Mesenchymal stem cell (in vitro differentiated cells and primary cell): ENCODE data around the gene COL25A1.

Source experiments
- DNase-seq: peaks from one replicate; pipeline ENCODE4 v3.0.0-alpha.2; 2013
- H2AFZ ChIP-seq: one replicate; pipeline ENCODE4 v1.6.1; 2013; ENCODE audit warnings: low read depth, mild to moderate bottlenecking, control low read depth, inconsistent platforms, low read length, moderate library complexity
- H2AK5ac ChIP-seq: 2 replicates; pipeline ENCODE4 v1.6.1; 2013; ENCODE audit warnings: low read length, moderate library complexity, mild to moderate bottlenecking, inconsistent platforms; ENCODE audit not compliant: severe bottlenecking
- H2BK120ac ChIP-seq: one replicate; pipeline ENCODE4 v1.6.1; 2013; ENCODE audit warnings: low read depth, mild to moderate bottlenecking, inconsistent platforms, low read length, moderate library complexity
- H2BK12ac ChIP-seq, 2 experiments: one replicate each; pipeline ENCODE4 v1.6.1; 2013; ENCODE audit warnings: inconsistent platforms in 2 of 2, low read length in 2 of 2, mild to moderate bottlenecking in 2 of 2, moderate library complexity in 2 of 2, control low read depth in 1 of 2
- H2BK15ac ChIP-seq: one replicate; pipeline ENCODE4 v1.6.1; 2013; ENCODE audit warnings: mild to moderate bottlenecking, low read depth, inconsistent platforms; ENCODE audit not compliant: poor library complexity, severe bottlenecking
- H2BK5ac ChIP-seq: 2 replicates; pipeline ENCODE4 v1.6.1; 2013; ENCODE audit warnings: low read depth, mild to moderate bottlenecking, low read length, control low read depth, inconsistent platforms; ENCODE audit not compliant: poor library complexity, severe bottlenecking
- H3K14ac ChIP-seq, 2 experiments: one replicate each; pipeline ENCODE4 v1.6.1; 2013; ENCODE audit warnings: inconsistent platforms in 2 of 2, low read length in 2 of 2, control low read depth in 1 of 2, mild to moderate bottlenecking in 1 of 2, moderate library complexity in 1 of 2
- H3K18ac ChIP-seq, 2 experiments: one replicate each; pipeline ENCODE4 v1.6.1; 2013; ENCODE audit warnings: inconsistent platforms in 2 of 2, low read length in 2 of 2, control low read depth in 1 of 2, low read depth in 1 of 2, mild to moderate bottlenecking in 1 of 2
- H3K23ac ChIP-seq, 2 experiments: one replicate each; pipeline ENCODE4 v1.6.1; 2013; ENCODE audit warnings: inconsistent platforms in 2 of 2, low read length in 2 of 2, mild to moderate bottlenecking in 2 of 2, moderate library complexity in 2 of 2, control low read depth in 1 of 2
- H3K27ac ChIP-seq: 2 replicates; pipeline ENCODE4 v1.5.1; 2013; ENCODE audit warnings: mild to moderate bottlenecking, moderate library complexity, low read length, control low read depth, inconsistent platforms; ENCODE audit not compliant: poor library complexity, severe bottlenecking
- H3K27me3 ChIP-seq, 2 experiments: 2 replicates each; pipeline versions ENCODE4 v1.6.1 to v1.7.0; 2013; ENCODE audit warnings: low read length in 2 of 2, mild to moderate bottlenecking in 2 of 2, moderate library complexity in 2 of 2, control low read depth in 1 of 2, inconsistent platforms in 1 of 2; ENCODE audit not compliant: control insufficient read depth in 1 of 2, insufficient read depth in 1 of 2
- H3K36me3 ChIP-seq, 2 experiments: 2 replicates each; pipeline versions ENCODE4 v1.6.1 to v1.7.0; 2013; ENCODE audit warnings: low read length in 2 of 2, control low read depth in 1 of 2, inconsistent platforms in 1 of 2, low read depth in 1 of 2, mild to moderate bottlenecking in 1 of 2; ENCODE audit not compliant: insufficient read depth in 2 of 2, control insufficient read depth in 1 of 2
- H3K4ac ChIP-seq, 2 experiments: one replicate each; pipeline ENCODE4 v1.6.1; 2013; ENCODE audit warnings: inconsistent platforms in 2 of 2, low read length in 2 of 2, mild to moderate bottlenecking in 2 of 2, moderate library complexity in 2 of 2, control low read depth in 1 of 2, low read depth in 1 of 2
- H3K4me1 ChIP-seq: 2 replicates; pipeline ENCODE4 v1.6.1; 2013; ENCODE audit warnings: low read depth, low read length, control low read depth; ENCODE audit not compliant: control insufficient read depth, insufficient read depth
- H3K4me2 ChIP-seq: 2 replicates; pipeline ENCODE4 v1.6.1; 2013; ENCODE audit warnings: low read length, mild to moderate bottlenecking, inconsistent platforms; ENCODE audit not compliant: poor library complexity, severe bottlenecking
- H3K4me3 ChIP-seq, 2 experiments: 2 replicates each; pipeline versions ENCODE4 v1.5.1 to v1.7.0; 2013; ENCODE audit warnings: low read length in 2 of 2, mild to moderate bottlenecking in 2 of 2, control low read depth in 1 of 2, low read depth in 1 of 2; ENCODE audit not compliant: insufficient read depth in 1 of 2
- H3K79me1 ChIP-seq: replicated peaks from 2 replicates; pipeline ENCODE4 v1.6.1; 2013; ENCODE audit warnings: mild to moderate bottlenecking, control low read depth, low read length, inconsistent platforms; ENCODE audit not compliant: poor library complexity, severe bottlenecking
- H3K9ac ChIP-seq: 2 replicates; pipeline ENCODE4 v1.7.0; 2013; ENCODE audit warnings: mild to moderate bottlenecking, low read length, moderate library complexity
- H3K9me3 ChIP-seq: 2 replicates; pipeline ENCODE4 v1.7.0; 2013; ENCODE audit warnings: mild to moderate bottlenecking, low read length; ENCODE audit not compliant: control insufficient read depth
- H4K8ac ChIP-seq: one replicate; pipeline ENCODE4 v1.6.1; 2013; ENCODE audit warnings: inconsistent platforms, mild to moderate bottlenecking, low read length, moderate library complexity
- H4K91ac ChIP-seq: one replicate; pipeline ENCODE4 v1.6.1; 2013; ENCODE audit warnings: mild to moderate bottlenecking, low read length, inconsistent platforms
- WGBS: methylation state at CpG from one replicate; pipeline ENCODE4 v1.1.7; 2013; ENCODE audit warnings: mixed read lengths; 5-methylcytosine and 5-hydroxymethylcytosine counted together

COL25A1 gene

GRCh38 chr4:109332926-109333464 lies 30.5 kb upstream of the COL25A1 start:
- Histone ChIP-seq H3K14ac (peak overlapping the region in 1 of 2 experiments; percentile 79), H2BK15ac (no peak overlapping the region), H3K36me3 (no peaks in the 10 kb centered on the region), H3K79me1 (no peaks in the 10 kb centered on the region), H3K4me1 (peaks cover 1% of the 10 kb centered on the region), H3K27ac (no peak overlapping the region), H3K18ac (peak overlapping the region; percentile 34 to 41), H2BK5ac (no peak overlapping the region), H4K91ac (no peak overlapping the region), H3K9me3 (no peaks in the 10 kb centered on the region), H3K4me2 (no peak overlapping the region), H3K27me3 (no peaks in the 10 kb centered on the region), H3K4me3 (no peak overlapping the region), H2AFZ (no peak overlapping the region), H2BK120ac (no peak overlapping the region), H2AK5ac (no peak overlapping the region), H3K9ac (no peak overlapping the region), H3K23ac (no peak overlapping the region), H2BK12ac (no peak overlapping the region), H4K8ac (no peak overlapping the region), H3K4ac (peak overlapping the region in 1 of 2 experiments; percentile 15)
- DNase-seq, result no peak
- WGBS, result 94% methylated on average over 2 of the region's 2 CpGs

- DNase-seq, result no peak
- whole genome bisulfite sequencing, result 100% methylated on average over 1 of the region's 2 CpGs
Measured at GRCh38 chr4:109327641-109328040, 25.2 kb upstream of the COL25A1 start.

GRCh38 chr4:109325698-109326097 lies 23.2 kb upstream of the COL25A1 start:
- no peak overlapping the region for H2AK5ac ChIP-seq
- H3K79me1 ChIP-seq, result no peaks in the 10 kb centered on the region
- no peak overlapping the region for H3K4ac ChIP-seq
- no peak overlapping the region for H3K23ac ChIP-seq
- H3K27me3 ChIP-seq, result no peaks in the 10 kb centered on the region
- peaks cover 30% of the 10 kb centered on the region for H3K9me3 ChIP-seq
- H3K4me3 ChIP-seq, result no peak overlapping the region
- no peak for DNase-seq
- H3K14ac ChIP-seq, result no peak overlapping the region
- no peak overlapping the region for H2BK120ac ChIP-seq
- 92% methylated on average over 2 of the region's 2 CpGs for WGBS
- no peak overlapping the region for H3K27ac ChIP-seq
- H4K8ac ChIP-seq, result no peak overlapping the region
- H3K4me1 ChIP-seq, result no peaks in the 10 kb centered on the region
- no peak overlapping the region for H2BK15ac ChIP-seq
- H3K36me3 ChIP-seq, result no peaks in the 10 kb centered on the region
- no peak overlapping the region for H3K4me2 ChIP-seq
- no peak overlapping the region for H3K18ac ChIP-seq
- no peak overlapping the region for H2BK5ac ChIP-seq
- H2BK12ac ChIP-seq, result no peak overlapping the region
- no peak overlapping the region for H3K9ac ChIP-seq
- H2AFZ ChIP-seq, result no peak overlapping the region
- H4K91ac ChIP-seq, result no peak overlapping the region

More at GRCh38 chr4:109327641-109328040, 25.2 kb upstream of the COL25A1 start:
- Histone ChIP-seq H3K23ac (no peak overlapping the region), H2BK12ac (no peak overlapping the region), H3K4ac (no peak overlapping the region), H3K27ac (no peak overlapping the region), H3K36me3 (no peaks in the 10 kb centered on the region), H2BK15ac (no peak overlapping the region), H2BK120ac (no peak overlapping the region), H3K14ac (no peak overlapping the region), H3K4me2 (no peak overlapping the region), H3K4me1 (no peaks in the 10 kb centered on the region), H4K91ac (no peak overlapping the region), H3K79me1 (no peaks in the 10 kb centered on the region), H3K9me3 (peaks cover 20% of the 10 kb centered on the region), H2AFZ (no peak overlapping the region), H2BK5ac (no peak overlapping the region), H2AK5ac (no peak overlapping the region), H3K27me3 (no peaks in the 10 kb centered on the region), H3K4me3 (no peak overlapping the region), H3K18ac (no peak overlapping the region), H4K8ac (no peak overlapping the region), H3K9ac (no peak overlapping the region)

- Histone ChIP-seq H3K27me3 (no peaks in the 10 kb centered on the region), H3K23ac (no peak overlapping the region), H3K27ac (no peak overlapping the region), H3K18ac (no peak overlapping the region), H3K79me1 (no peaks in the 10 kb centered on the region), H2AK5ac (no peak overlapping the region), H2BK15ac (no peak overlapping the region), H3K36me3 (no peaks in the 10 kb centered on the region), H2BK120ac (no peak overlapping the region), H4K91ac (no peak overlapping the region), H3K9me3 (peaks cover 31% of the 10 kb centered on the region), H3K4me2 (no peak overlapping the region), H3K14ac (no peak overlapping the region), H3K4me1 (no peaks in the 10 kb centered on the region), H2AFZ (no peak overlapping the region), H3K4ac (no peak overlapping the region), H2BK12ac (no peak overlapping the region), H3K9ac (no peak overlapping the region), H4K8ac (no peak overlapping the region), H2BK5ac (no peak overlapping the region), H3K4me3 (no peak overlapping the region)
- no peak for DNase-seq
Measured at GRCh38 chr4:109323348-109323747, 20.9 kb upstream of the COL25A1 start.
